T-helper 22 cell (primary cell): Measurements from ENCODE around the gene GTPBP2.
"Not testable (repeated sequence)": the region's sequence is repeated elsewhere in the genome, so short reads cannot be mapped to it uniquely, and the experiment has no call there.

Experiments used
- DNase-seq: peaks from one replicate; pipeline ENCODE4 v3.0.0-alpha.2; 2020; ENCODE audit warnings: low read depth

The GTPBP2 gene

DNA sequence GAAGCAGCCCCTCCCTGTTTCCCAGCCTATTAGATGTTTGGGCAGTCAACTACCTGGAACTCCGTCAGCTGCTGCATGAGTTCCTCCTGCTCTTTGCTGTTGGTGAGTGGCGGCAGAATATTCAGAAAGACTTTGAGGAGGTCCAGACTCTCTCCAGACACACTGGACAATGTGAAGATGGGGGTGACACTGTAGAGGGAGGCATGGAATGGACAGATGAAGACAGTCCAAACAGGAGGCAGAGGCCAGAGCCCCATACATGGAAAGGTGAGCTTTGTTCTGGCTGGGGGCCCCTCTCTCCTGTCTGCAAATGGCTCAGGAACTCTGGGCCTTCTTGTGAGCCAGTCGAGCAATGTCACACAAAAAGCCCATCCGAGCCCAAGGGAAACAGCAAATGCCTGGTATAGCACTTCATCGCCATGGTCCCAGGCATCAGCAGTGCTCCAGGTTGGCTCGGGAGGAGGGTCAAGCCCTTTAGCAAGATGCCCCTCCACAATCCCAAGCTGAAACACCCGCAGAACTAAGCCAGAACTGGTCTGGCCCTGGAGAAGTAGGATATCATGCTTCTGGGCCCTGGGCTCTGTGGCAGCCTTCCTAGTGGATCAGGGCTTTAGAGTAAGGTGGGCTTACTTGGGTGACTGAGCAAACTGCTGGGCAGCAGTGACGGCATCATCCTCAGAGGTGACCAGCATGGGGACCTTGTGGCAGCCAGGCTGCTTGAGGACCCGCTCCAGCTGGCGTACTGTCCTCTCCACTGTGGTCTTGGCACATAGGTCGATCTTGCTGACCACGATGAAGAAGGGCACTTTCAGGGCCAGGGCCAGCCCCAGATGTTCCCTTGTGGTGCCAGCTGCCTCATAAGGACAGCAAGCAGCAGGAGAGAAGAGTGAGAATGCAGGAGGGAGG is 4.9 kb downstream of the GTPBP2 start:
- DNase-seq = no peak

DNA sequence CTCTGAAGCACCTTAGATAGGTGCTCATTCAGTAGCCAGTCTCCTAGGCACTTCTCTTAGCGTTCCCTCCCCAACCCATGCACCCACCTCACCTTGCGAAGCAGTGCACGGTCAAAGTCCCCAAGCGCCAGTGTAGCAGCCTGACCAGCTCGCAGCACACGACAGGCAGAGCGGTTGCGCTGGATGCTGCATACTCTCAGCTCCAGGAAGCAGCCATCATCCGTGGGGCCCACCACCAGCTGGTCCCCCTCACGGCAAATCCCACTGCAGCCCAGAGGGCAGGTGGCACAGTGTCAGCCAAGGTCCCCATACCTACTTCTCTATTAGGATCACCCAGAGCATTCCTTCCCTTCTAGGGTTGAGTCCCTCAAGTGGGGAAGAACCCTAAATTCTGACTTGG is 6.5 kb downstream of the GTPBP2 start:
- no peak for DNase-seq

DNA sequence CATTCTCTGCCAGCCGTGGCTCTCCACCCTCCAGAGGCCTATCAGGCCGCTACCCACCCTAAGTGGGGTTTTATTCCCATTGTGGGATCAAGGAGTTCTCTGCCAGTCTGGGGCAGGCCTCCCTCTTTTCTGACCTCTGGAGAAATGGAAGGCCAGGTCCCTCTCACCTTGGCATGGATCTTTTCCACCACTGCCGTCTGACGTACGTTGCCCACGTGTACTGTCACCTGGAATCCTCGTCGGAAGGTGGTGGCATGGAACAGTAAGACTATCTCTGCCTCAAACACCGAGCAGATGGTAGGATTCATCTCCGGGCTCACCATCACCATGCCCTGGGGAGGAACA is 7.3 kb downstream of the GTPBP2 start:
- no peak for DNase-seq

DNA sequence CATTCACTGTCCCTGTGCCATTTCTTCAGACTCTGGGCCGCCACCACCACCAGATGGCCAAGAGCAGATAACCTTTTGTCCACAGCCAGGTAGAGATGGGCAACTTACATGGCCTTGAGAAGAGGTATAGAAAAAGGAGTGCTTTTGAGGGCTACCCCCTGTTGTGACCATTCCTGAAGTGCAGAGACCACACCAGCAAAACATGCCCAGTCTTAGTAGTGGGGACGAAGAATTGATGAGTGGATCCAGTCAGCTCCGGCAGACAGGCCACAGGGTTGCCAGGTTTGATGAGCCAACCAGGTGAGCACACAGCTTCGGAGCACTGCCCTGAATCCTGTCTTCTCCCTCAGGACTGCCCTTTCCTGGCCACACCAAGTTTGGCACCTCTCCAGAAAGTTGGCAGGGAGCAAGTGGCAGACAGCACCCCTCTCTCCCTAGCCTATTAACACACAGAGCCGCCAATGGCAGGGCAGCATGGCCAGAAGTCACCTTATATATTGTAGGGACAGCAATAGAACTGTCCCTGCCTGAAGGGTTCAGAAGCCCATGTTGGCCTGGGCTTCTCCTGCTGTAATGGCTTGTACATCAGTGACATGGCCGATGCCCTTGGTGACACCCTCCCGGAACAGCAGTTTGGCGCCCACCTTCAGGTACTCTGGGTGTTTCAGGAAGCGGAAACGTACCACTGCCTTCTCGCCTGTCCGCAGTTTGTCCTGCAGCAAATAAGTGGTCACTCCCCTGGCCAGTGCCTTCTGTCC is 7.8 kb downstream of the GTPBP2 start:
- no peak for DNase-seq

DNA sequence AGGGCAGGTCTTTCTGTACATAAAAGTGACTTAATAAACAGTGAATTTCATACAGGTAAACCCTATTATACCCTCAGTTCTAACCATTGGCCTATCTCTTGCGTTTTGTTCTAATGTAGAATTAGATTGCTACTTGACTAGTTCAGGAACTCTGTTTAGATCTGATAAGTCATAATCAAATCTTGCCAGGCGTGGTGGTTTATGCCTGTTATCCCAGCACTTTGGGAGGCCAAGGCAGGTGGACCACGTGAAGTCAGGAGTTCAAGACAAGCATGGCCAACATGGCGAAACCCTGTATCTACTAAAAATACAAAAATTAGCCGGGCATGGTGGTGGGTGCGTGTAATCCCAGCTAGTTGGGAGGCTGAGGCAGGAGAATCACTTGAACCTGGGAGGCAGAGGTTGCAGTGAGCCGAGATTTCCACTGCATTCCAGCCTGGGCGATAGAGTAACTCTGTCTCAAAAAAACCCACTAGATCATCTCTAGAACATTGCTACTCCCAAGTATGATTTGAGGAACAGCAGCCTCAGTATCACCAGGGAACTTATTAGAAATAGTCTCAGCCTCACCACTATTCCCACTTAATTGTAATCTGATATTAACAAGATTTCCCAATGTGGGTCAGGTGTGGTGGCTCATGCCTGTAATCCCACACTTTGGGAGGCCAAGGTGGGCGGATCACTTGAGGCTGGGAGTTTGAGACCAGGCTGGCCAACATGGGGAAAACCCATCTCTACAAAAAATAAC is 12.2 kb downstream of the GTPBP2 start:
- DNase-seq = no peak

DNA sequence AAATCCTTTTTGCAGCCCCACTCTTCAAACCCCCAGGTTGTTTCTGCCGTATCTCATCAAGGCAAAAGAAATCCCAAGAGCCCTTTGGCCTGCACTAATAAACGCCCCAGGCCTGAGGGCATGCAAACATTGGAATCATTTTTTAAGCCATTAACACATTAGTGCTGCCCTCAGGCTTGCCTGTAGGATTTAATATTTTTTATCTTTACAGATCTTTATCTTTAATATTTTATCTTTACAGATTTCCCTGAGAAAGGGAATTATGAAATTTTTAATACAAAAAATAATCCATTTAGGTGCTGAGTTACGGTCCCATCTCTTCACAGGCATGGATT is 14.7 kb downstream of the GTPBP2 start:
- no peak for DNase-seq

DNA sequence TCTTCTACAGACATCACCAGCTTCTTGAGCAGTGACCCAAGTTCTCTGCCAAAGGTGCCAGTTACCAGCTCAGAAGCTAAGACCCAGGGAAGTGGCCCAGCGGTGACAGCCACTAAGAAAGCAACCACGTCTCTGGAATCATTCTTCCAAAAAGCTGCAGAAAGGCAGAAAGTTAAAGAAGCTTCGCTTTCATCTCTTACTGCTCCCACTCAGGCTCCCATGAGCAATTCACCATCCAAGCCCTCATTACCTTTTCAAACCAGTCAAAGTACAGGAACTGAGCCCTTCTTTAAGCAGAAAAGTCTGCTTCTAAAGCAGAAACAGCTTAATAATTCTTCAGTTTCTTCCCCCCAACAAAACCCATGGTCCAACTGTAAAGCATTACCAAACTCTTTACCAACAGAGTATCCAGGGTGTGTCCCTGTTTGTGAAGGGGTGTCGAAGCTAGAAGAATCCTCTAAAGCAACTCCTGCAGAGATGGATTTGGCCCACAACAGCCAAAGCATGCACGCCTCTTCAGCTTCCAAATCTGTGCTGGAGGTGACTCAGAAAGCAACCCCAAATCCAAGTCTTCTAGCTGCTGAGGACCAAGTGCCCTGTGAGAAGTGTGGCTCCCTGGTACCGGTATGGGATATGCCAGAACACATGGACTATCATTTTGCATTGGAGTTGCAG is 15.2 kb downstream of the GTPBP2 start:
- no peak for DNase-seq

DNA sequence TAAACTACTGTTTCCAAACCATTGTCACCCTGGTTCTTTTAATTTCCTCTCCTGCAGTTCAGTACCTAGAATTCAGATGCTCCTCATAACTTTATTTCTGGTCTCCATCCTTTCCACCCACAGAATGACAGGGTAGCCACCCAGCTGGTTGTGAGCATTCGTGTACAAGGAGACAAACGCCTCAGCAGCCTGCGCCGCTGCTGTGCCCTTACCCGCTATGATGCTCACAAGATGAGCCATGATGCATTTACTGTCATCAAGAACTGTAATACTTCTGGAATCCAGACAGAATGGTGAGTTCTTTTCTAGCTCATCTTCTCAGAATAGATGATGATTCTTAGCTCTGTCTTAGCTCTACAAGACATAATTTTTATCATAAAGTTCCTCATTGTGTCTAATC is 18.6 kb downstream of the GTPBP2 start:
- no peak for DNase-seq

DNA sequence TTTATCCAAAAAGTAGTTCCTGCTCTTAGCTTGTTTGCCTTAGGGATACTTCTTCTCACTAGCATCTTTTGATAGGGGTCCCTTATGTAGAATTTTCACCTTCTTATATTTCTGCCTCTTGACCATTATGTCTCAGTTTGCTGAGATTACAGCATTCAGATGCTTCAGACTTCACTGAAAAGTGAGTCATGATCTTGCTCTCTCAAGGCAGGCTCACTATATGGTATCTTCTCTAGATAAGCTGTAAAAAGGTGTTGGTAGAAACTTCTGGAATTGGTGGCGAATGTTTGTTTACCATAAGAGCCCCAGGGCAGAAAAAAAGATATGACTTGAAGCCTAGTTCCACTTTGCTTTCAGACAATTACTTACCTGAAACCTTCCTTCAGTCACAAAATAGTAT is 19.7 kb downstream of the GTPBP2 start:
- no peak for DNase-seq

DNA sequence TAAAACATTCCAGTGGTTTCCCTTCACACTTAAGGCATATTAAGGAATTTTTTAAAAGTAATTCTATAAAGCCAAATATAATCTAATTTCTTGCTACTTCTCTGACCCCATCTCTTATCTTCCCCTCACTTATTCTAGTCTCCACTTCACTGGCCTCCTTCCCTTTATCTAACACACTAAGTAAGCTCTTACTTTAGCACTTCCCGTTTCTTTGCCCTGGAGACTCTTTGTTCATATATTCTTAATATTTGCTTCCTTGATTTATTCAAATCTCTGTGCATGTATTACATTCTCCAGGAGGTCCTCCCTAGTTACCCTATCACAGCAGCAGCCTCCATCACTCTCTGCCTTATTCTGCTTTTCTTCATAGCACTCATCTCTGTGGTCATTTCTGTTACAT is 20.3 kb downstream of the GTPBP2 start:
- no peak for DNase-seq

DNA sequence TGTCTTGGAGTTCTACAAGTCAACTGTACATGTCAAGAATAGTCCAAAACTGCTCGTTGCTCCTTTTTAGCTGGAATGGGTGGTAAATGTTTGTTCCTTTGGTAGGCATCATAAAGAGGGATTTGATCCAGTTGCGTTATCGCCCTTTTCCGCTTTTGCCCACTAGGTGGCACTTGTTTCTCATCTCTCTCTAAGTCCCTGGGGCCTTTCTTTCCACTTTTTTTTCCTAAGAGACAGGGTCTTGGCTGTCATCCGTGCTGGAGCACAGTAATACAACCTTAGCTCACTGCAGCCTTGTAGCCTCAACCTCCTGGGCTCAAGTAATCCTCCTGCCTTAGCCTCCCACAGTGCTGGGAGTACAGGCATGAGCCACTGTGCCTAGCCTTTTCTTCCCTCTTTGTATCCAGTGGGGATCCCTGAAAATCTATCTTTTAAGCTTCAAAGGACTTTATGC is 20.7 kb downstream of the GTPBP2 start:
- peak; percentile 8 for DNase-seq

DNA sequence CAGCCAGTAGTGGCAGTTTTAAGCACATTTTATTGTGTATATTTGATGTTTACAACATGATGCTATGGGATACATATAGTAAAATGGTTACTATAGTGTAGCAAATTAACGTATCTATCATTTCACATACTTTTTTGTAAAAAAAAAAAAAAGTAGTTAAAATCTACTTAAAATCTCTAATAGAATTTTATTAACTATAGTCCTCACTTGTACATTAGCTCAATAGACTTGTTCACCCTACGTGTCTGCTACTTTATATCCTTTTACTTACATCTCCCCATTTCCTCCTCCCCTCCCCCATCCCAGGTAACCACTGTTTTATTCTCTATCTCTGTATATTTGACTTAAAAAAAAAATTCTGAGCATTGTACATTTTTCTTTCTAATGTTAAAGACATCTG is 23.0 kb downstream of the GTPBP2 start:
- DNase-seq = no peak

DNA sequence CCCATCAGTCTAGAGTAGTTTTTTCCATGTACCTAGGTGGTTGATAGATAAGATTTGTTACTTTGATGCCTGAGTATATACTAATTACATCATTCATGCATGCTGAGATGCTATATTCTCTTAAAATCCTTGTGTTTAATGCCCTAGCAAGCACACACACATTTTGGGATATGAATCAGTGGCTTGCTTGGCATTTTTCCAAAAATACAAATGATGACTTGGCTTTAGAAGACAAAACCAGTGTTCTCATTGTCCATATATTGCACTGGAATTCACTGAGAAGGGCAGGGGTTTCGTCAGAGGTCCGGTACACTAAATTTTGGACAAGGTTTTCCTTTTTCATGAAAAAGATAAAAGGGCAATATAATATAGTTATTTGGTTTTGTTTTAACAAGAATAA is 24.9 kb downstream of the GTPBP2 start:
- no peak for DNase-seq

DNA sequence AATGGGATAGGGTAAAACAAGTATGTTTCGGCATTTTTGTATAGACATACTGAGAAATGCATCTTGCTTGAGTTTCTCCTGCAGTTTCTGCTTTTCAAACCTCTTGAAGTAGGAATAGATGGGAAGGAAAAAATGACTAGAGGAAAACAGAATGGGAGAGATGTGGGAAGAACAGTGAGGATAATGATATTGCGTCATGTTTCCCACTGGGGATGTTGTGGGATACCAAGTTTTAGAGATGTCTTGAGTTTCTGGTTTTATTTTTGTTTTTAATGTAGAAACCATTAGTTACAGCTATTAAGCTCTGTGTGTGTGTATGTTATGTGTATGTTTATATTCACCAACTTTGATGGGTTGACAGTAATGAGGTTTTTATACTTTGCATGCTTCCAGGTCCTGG is 28.5 kb downstream of the GTPBP2 start:
- DNase-seq = no peak

DNA sequence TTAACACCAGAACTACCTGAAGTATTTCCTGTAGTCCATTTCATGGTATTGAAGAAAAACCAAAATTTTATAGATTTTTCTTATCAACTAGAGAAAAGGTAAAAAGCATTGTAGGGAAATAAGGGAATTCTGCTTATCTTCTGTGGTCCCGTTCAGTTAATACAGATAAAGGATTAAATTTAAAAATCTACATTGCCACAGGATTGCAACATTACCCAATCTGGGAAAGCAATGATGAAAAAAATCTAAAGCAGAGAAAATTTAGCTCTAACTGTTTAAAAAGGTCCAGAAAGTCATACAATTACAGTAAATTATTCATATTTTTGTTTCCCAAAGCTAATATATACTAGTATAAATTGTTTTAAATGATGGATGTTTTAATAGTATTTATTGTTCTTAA is 35.1 kb downstream of the GTPBP2 start:
- no peak for DNase-seq

DNA sequence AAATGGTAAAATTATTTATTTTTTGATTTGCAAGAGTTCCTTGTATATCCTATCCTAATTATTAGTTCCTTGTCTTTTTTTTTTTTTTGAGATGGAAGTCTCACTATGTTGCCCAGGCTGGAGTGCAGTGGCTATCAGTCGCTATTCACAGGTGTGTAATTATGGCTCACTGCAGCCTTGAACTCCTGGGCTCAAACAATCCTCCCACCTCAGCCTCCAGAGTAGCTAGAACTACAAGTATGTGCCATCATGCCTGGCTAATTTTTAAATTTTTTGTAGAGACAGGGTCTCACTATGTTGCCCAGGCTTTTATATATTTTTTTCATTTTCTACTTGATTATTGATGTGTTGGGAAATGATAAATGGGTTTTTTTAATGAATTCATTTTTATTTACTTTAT is 39.5 kb downstream of the GTPBP2 start:
- DNase-seq = not testable (repeated sequence)

DNA sequence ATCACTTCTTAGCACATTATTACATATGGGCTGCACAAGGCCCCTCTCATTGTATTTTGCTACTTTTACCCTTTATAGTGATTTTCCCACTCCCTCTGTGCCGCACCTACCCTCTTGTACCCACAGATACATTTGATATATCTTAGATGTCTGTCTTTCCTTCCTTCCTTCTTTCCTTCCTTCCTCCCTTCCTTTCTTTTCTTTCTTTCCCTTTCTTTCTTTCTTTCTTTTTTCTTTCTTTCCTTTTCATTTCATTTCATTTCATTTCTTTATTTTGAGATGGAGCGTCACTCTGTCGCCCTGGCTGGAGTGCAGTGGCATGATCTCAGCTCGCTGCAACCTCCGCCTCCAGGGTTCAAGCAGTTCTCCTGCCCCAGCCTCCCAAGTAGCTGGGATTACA is 40.9 kb downstream of the GTPBP2 start:
- no peak for DNase-seq

DNA sequence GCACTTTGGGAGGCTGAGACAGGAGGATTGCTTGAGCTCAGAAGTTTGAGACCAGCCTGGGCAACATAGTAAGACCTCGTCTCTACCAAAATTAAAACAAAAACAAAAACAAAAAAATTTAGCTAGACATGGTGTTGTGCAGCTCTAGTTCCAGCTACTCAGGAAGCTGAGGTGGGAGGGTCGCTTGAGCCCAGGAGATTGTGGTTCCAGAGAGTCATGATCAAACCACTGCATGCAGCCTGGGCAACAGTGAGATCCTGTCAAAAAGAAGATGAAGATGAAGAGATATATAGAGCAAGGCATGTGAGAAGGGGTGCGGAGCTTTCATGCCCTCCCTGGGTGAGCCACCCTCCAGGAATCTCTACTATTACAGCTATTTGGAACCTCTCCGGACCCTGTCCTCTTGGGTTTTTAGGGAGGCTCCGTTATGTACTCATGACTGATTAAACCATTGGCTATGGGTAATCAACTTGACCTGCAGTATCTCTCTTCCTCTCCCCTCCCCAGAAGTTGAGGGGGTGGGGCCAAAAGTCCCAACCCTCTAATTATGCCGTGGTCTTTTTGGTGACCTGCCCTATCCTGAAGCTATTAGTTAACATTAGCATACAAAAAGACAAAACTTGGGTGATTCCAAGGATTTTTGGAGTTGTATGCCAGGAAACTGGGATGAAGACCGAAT is 44.0 kb downstream of the GTPBP2 start:
- DNase-seq = peak; percentile 5

DNA sequence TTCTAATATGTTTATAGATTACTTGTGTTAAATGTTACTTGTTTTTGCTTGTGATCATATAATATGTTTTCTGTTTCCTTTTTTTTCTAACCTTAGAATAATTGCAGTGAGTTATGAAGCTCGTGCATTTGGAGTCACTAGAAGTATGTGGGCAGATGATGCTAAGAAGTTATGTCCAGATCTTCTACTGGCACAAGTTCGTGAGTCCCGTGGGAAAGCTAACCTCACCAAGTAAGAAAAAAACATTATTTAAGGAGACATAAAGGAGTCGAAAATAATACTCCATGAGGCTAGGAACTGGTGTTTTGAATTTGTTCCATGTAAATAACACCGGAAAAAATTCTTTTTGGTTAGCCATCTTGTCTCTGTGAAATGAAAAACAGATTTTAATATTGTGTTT is 46.2 kb downstream of the GTPBP2 start:
- no peak for DNase-seq

DNA sequence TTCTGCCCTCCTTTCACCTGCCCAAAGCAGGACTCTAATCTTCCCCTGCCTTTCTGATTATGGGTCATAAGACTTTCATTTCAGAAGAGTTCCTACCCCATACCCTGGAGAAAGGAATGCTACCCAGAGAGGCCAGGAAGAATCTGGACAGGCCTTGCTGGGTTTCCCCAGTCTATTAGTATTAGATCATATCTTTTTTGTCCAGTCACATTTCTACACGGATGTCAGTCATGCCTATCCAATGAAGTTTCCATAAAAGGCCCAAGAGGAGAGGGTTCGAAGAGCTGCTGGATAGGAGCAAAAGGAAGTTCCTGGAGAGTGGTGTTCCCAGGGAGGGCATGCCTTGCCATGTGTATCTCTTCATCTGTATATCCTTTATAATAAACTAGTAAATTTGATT is 49.9 kb downstream of the GTPBP2 start:
- DNase-seq = no peak

DNA sequence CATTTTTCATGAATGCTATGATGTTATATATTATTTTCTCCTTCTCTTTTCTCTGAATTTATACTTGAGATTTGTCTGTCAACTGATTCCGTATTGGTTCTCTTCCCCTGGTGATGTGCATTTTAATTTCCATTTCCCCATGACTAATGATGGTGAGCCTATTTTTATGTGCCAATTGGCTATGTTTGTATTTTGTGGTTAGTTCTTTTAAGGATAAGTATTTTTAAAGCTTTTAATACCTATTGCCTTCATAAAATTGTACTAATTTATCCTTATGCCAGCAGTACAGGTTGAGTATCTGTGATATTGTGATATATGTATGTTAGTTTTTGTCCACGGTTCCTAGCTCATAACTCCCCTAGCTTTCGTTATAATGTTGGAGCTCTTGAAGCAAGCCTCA is 50.3 kb downstream of the GTPBP2 start:
- no peak for DNase-seq
